Neuronal stem cell (in vitro differentiated cells): ENCODE data around the gene SEL1L2.

Experiments
- DNase-seq: peaks from one replicate; pipeline ENCODE4 v3.0.0-alpha.2; 2013; ENCODE audit warnings: low spot score
- H2AFZ ChIP-seq: one replicate; pipeline ENCODE4 v1.6.1; 2013; ENCODE audit warnings: mild to moderate bottlenecking, low read length, inconsistent platforms
- H2AK5ac ChIP-seq: 2 replicates; pipeline ENCODE4 v1.6.1; 2013; ENCODE audit warnings: low read depth, mild to moderate bottlenecking, inconsistent platforms, low read length, moderate library complexity, mixed read lengths
- H2BK120ac ChIP-seq: 2 replicates; pipeline ENCODE4 v1.6.1; 2013; ENCODE audit warnings: low read depth, mild to moderate bottlenecking, inconsistent platforms, low read length, moderate library complexity, mixed read lengths
- H2BK12ac ChIP-seq: one replicate; pipeline ENCODE4 v1.6.1; 2013; ENCODE audit warnings: low read length, inconsistent platforms
- H2BK15ac ChIP-seq: 2 replicates; pipeline ENCODE4 v1.6.1; 2013; ENCODE audit warnings: mild to moderate bottlenecking, low read length, inconsistent platforms, mixed read lengths
- H2BK5ac ChIP-seq: one replicate; pipeline ENCODE4 v1.6.1; 2013; ENCODE audit warnings: inconsistent platforms, mild to moderate bottlenecking, low read length, moderate library complexity
- H3K14ac ChIP-seq: one replicate; pipeline ENCODE4 v1.6.1; 2013; ENCODE audit warnings: low read length, inconsistent platforms
- H3K18ac ChIP-seq: 2 replicates; pipeline ENCODE4 v1.6.1; 2013; ENCODE audit warnings: low read length, inconsistent platforms
- H3K23ac ChIP-seq: 2 replicates; pipeline ENCODE4 v1.6.1; 2013; ENCODE audit warnings: low read depth, mild to moderate bottlenecking, mixed read lengths, low read length, inconsistent platforms; ENCODE audit not compliant: poor library complexity
- H3K27ac ChIP-seq: replicated peaks from 3 replicates; pipeline ENCODE4 v1.5.1; 2013; ENCODE audit warnings: low read length, inconsistent platforms
- H3K27me3 ChIP-seq, 3 experiments: 2 replicates each; pipeline ENCODE4 v1.6.1; 2013; ENCODE audit warnings: low read length in 3 of 3, mild to moderate bottlenecking in 2 of 3, inconsistent platforms in 1 of 3, low read depth in 1 of 3, mixed read lengths in 1 of 3, moderate library complexity in 1 of 3; ENCODE audit not compliant: control insufficient read depth in 3 of 3, insufficient read depth in 3 of 3
- H3K36me3 ChIP-seq, 2 donors: replicated peaks in 1 of 2; 2 replicates each; pipeline ENCODE4 v1.6.1; 2013; ENCODE audit warnings: low read length in 2 of 2; ENCODE audit not compliant: control insufficient read depth in 2 of 2, insufficient read depth in 2 of 2
- H3K4ac ChIP-seq: 2 replicates; pipeline ENCODE4 v1.6.1; 2013; ENCODE audit warnings: inconsistent platforms, mild to moderate bottlenecking, low read length, moderate library complexity
- H3K4me1 ChIP-seq, 2 donors: 1 replicate in 1 of 2; 2 replicates in 1 of 2; pipeline ENCODE4 v1.6.1; 2013; ENCODE audit warnings: low read length in 2 of 2, low read depth in 1 of 2; ENCODE audit not compliant: control insufficient read depth in 2 of 2, insufficient read depth in 1 of 2
- H3K4me2 ChIP-seq: one replicate; pipeline ENCODE4 v1.6.1; 2013; ENCODE audit warnings: mild to moderate bottlenecking, low read length, inconsistent platforms; ENCODE audit not compliant: insufficient read depth, poor library complexity, severe bottlenecking
- H3K4me3 ChIP-seq, 2 donors: 2 replicates each; pipeline ENCODE4 v1.5.1; 2013; ENCODE audit warnings: low read length in 2 of 2, mild to moderate bottlenecking in 2 of 2, inconsistent platforms in 1 of 2, moderate library complexity in 1 of 2
- H3K79me1 ChIP-seq: one replicate; pipeline ENCODE4 v1.6.1; 2013; ENCODE audit warnings: low read depth, mild to moderate bottlenecking, inconsistent platforms, low read length, moderate library complexity
- H3K9ac ChIP-seq: one replicate; pipeline ENCODE4 v1.6.1; 2013; ENCODE audit warnings: mild to moderate bottlenecking, low read depth, low read length, inconsistent platforms; ENCODE audit not compliant: poor library complexity
- H3K9me3 ChIP-seq, 2 donors: replicated peaks in 1 of 2; 2 replicates each; pipeline versions ENCODE3 to v1.6.1; 2013; ENCODE audit warnings: low read length in 2 of 2, mild to moderate bottlenecking in 2 of 2, inconsistent platforms in 1 of 2, low read depth in 1 of 2, mixed read lengths in 1 of 2, moderate library complexity in 1 of 2; ENCODE audit not compliant: control insufficient read depth in 2 of 2, insufficient read depth in 1 of 2
- H4K8ac ChIP-seq: one replicate; pipeline ENCODE4 v1.6.1; 2013; ENCODE audit warnings: low read depth, mild to moderate bottlenecking, inconsistent platforms, low read length, moderate library complexity
- H4K91ac ChIP-seq: one replicate; pipeline ENCODE4 v1.6.1; 2013; ENCODE audit warnings: low read length, low read depth, mild to moderate bottlenecking, inconsistent platforms; ENCODE audit not compliant: poor library complexity
- WGBS, 2 donors: extraction: QIAGEN DNeasy Blood & Tissue Kit; methylation state at CpG; one replicate each; pipeline ENCODE4 v1.1.7; 2013; ENCODE audit warnings: missing lambda C conversion rate in 2 of 2, mixed read lengths in 1 of 2; ENCODE audit not compliant: insufficient read length in 2 of 2, insufficient replicate concordance in 1 of 2; ENCODE audit errors: extremely low coverage in 2 of 2; 5-methylcytosine and 5-hydroxymethylcytosine counted together

Gene SEL1L2

GRCh38 chr20:13816757-13817156, 173.7 kb downstream of the SEL1L2 start:
- peaks cover 11 to 70% of the 10 kb centered on the region in 2 donors for H3K36me3 ChIP-seq
- no CpG with 5 or more reads among the region's 3 CpGs for WGBS, 2 donors
- no peak overlapping the region for H2BK15ac ChIP-seq
- no peak overlapping the region for H4K91ac ChIP-seq
- H3K27ac ChIP-seq: no peak overlapping the region
- H3K23ac ChIP-seq: no peak overlapping the region
- DNase-seq: no peak
- no peak overlapping the region for H2BK120ac ChIP-seq
- H3K79me1 ChIP-seq: no peaks in the 10 kb centered on the region
- no peak overlapping the region for H2BK5ac ChIP-seq
- H3K4me1 ChIP-seq: no peaks in the 10 kb centered on the region
- H2AK5ac ChIP-seq: no peak overlapping the region
- no peak overlapping the region for H4K8ac ChIP-seq
- H3K4me3 ChIP-seq: no peak overlapping the region
- H3K9ac ChIP-seq: no peak overlapping the region
- H3K14ac ChIP-seq: no peak overlapping the region
- H3K27me3 ChIP-seq: no peaks in the 10 kb centered on the region
- no peak overlapping the region for H2AFZ ChIP-seq
- no peak overlapping the region for H3K4me2 ChIP-seq
- H3K18ac ChIP-seq: no peak overlapping the region
- no peak overlapping the region for H3K4ac ChIP-seq
- H3K9me3 ChIP-seq: no peaks in the 10 kb centered on the region
- H2BK12ac ChIP-seq: no peak overlapping the region

- no peak overlapping the region for H4K8ac ChIP-seq
- H2AFZ ChIP-seq: no peak overlapping the region
- no peak overlapping the region for H3K23ac ChIP-seq
- H3K4me1 ChIP-seq: no peaks in the 10 kb centered on the region
- H2BK15ac ChIP-seq: no peak overlapping the region
- no peak overlapping the region for H3K27ac ChIP-seq
- no peak overlapping the region for H4K91ac ChIP-seq
- H3K27me3 ChIP-seq: no peaks in the 10 kb centered on the region
- peaks cover 16 to 91% of the 10 kb centered on the region in 2 donors for H3K36me3 ChIP-seq
- no peak overlapping the region for H3K4me2 ChIP-seq
- no peak overlapping the region for H2BK5ac ChIP-seq
- WGBS, 2 donors: no CpG with 5 or more reads among the region's 4 CpGs
- no peak for DNase-seq
- H2BK120ac ChIP-seq: no peak overlapping the region
- H2BK12ac ChIP-seq: no peak overlapping the region
- no peak overlapping the region for H3K9ac ChIP-seq
- H3K9me3 ChIP-seq: no peaks in the 10 kb centered on the region
- no peak overlapping the region for H3K18ac ChIP-seq
- H3K4ac ChIP-seq: no peak overlapping the region
- no peak overlapping the region for H3K4me3 ChIP-seq
- H3K79me1 ChIP-seq: no peaks in the 10 kb centered on the region
- no peak overlapping the region for H3K14ac ChIP-seq
- H2AK5ac ChIP-seq: no peak overlapping the region
These were observed 175.7 kb downstream of the SEL1L2 start for GRCh38 chr20:13814672-13815071.

- Histone ChIP-seq H3K4me3 (no peak overlapping the region), H3K27ac (no peak overlapping the region), H3K9me3 (no peaks in the 10 kb centered on the region), H3K23ac (no peak overlapping the region), H4K91ac (no peak overlapping the region), H3K27me3 (no peaks in the 10 kb centered on the region), H3K9ac (no peak overlapping the region), H3K79me1 (no peaks in the 10 kb centered on the region), H3K4me2 (no peak overlapping the region), H2AK5ac (no peak overlapping the region), H3K36me3 (peaks cover 20 to 99% of the 10 kb centered on the region in 2 donors), H3K14ac (no peak overlapping the region), H2BK12ac (no peak overlapping the region), H4K8ac (no peak overlapping the region), H3K4me1 (no peaks in the 10 kb centered on the region), H2BK15ac (no peak overlapping the region), H2BK5ac (no peak overlapping the region), H2AFZ (no peak overlapping the region), H3K4ac (no peak overlapping the region), H2BK120ac (no peak overlapping the region), H3K18ac (no peak overlapping the region)
- WGBS, 2 donors: no CpG with 5 or more reads among the region's 3 CpGs
- no peak for DNase-seq
These were observed 176.5 kb downstream of the SEL1L2 start for GRCh38 chr20:13813910-13814309.

GRCh38 chr20:13810446-13810845, 180.0 kb downstream of the SEL1L2 start:
- no peak overlapping the region for H2BK12ac ChIP-seq
- no peak overlapping the region for H2BK5ac ChIP-seq
- H2BK120ac ChIP-seq: no peak overlapping the region
- no peak overlapping the region for H2AFZ ChIP-seq
- H3K23ac ChIP-seq: no peak overlapping the region
- H3K14ac ChIP-seq: no peak overlapping the region
- no peaks in the 10 kb centered on the region for H3K9me3 ChIP-seq
- no peak overlapping the region for H3K4ac ChIP-seq
- H4K8ac ChIP-seq: no peak overlapping the region
- H3K4me1 ChIP-seq: no peaks in the 10 kb centered on the region
- no peak overlapping the region for H2AK5ac ChIP-seq
- no peak overlapping the region for H3K4me3 ChIP-seq
- H3K9ac ChIP-seq: no peak overlapping the region
- no peak overlapping the region for H2BK15ac ChIP-seq
- H4K91ac ChIP-seq: no peak overlapping the region
- H3K27ac ChIP-seq: no peak overlapping the region
- H3K79me1 ChIP-seq: no peaks in the 10 kb centered on the region
- H3K36me3 ChIP-seq: peaks cover 18 to 94% of the 10 kb centered on the region in 2 donors
- no peak overlapping the region for H3K4me2 ChIP-seq
- no peaks in the 10 kb centered on the region for H3K27me3 ChIP-seq
- H3K18ac ChIP-seq: no peak overlapping the region
- no peak for DNase-seq
